ENCODE measurements around the gene HNRNPD. TPM values are rescaled to one million over a fixed set of nuclear protein-coding genes. Genes with fewer than 3 reads are reported as not detected.
A peak's percentile ranks its signal among the peaks of the same experiment; 100 is the strongest.

HNRNPD gene
- polyA plus RNA-seq, 3 donors, result 97.6 to 174 (median 149) TPM

- H3K4me1 Mint-ChIP-seq, result peaks cover 39% of the 10 kb centered on the region
- H3K27me3 Mint-ChIP-seq (ENCODE audit: low read depth in 3 of 3), result no peaks in the 10 kb centered on the region
- H3K79me2 ChIP-seq (ENCODE audit: insufficient read depth, low read length), result peaks cover 99% of the 10 kb centered on the region
- WGBS (ENCODE audit: insufficient coverage), result 83% methylated on average over 1 of the region's 5 CpGs
- H3K9me3 Mint-ChIP-seq, result no peaks in the 10 kb centered on the region
- no peak overlapping the region for H3K4me3 Mint-ChIP-seq
- no peak overlapping the region for H3K4me2 ChIP-seq (replicated peaks; ENCODE audit: extremely low read depth, low read length, poor library complexity, severe bottlenecking)
- H3K4me1 ChIP-seq (ENCODE audit: control insufficient read depth in 1 of 2, insufficient read depth in 2 of 2, low read length in 2 of 2), result peaks cover 25 to 36% of the 10 kb centered on the region in 2 donors
- H2AFZ ChIP-seq (ENCODE audit: insufficient read depth, low read depth, low read length, poor library complexity, severe bottlenecking), result no peak overlapping the region
- no peaks in the 10 kb centered on the region for H3K9me3 ChIP-seq (replicated peaks in 1 of 2; ENCODE audit: control insufficient read depth in 1 of 2, insufficient read depth in 1 of 2, low read length in 2 of 2)
- H3K27ac ChIP-seq (ENCODE audit: low read depth in 1 of 2, low read length in 2 of 2), result peak overlapping the region in 1 of 2 donors; percentile 60
- no peak overlapping the region for H3K4me3 ChIP-seq (replicated peaks in 1 of 3; ENCODE audit: low read depth in 2 of 3, low read length in 3 of 3)
- no peak overlapping the region for H3K9ac ChIP-seq (ENCODE audit: insufficient read depth, low read length, poor library complexity, severe bottlenecking)
- TF ChIP-seq, protein P1, sequence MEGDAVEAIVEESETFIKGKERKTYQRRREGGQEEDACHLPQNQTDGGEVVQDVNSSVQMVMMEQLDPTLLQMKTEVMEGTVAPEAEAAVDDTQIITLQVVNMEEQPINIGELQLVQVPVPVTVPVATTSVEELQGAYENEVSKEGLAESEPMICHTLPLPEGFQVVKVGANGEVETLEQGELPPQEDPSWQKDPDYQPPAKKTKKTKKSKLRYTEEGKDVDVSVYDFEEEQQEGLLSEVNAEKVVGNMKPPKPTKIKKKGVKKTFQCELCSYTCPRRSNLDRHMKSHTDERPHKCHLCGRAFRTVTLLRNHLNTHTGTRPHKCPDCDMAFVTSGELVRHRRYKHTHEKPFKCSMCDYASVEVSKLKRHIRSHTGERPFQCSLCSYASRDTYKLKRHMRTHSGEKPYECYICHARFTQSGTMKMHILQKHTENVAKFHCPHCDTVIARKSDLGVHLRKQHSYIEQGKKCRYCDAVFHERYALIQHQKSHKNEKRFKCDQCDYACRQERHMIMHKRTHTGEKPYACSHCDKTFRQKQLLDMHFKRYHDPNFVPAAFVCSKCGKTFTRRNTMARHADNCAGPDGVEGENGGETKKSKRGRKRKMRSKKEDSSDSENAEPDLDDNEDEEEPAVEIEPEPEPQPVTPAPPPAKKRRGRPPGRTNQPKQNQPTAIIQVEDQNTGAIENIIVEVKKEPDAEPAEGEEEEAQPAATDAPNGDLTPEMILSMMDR (IDR thresholded peaks at IDR 0.05), result no peak
- intact Hi-C loops (cut with micrococcal nuclease), result loop anchor here in 1 of 2 donors (10.0 kb wide), 1 partner anchor 73 kb away; no protein-coding TSS in a partner anchor
- peaks cover 56 to 59% of the 10 kb centered on the region in 2 donors for H3K36me3 ChIP-seq (replicated peaks in 1 of 2; ENCODE audit: control insufficient read depth in 1 of 2, insufficient read depth in 2 of 2, low read length in 2 of 2)
- H3K36me3 Mint-ChIP-seq, result peaks cover 51 to 57% of the 10 kb centered on the region in 2 donors
- peaks cover 98% of the 10 kb centered on the region for H4K20me1 ChIP-seq (ENCODE audit: insufficient read depth, low read length)
- H3K27ac Mint-ChIP-seq, result peak overlapping the region in 3 of 7 donors; percentile 12 to 69 (median 48)
- H3K27me3 ChIP-seq (ENCODE audit: control insufficient read depth in 2 of 2, insufficient read depth in 2 of 2, low read length in 2 of 2), result no peaks in the 10 kb centered on the region
- no peak for DNase-seq
These were observed 16.2 kb downstream of the HNRNPD start for GRCh38 chr4:82357640-82358039.

DNA sequence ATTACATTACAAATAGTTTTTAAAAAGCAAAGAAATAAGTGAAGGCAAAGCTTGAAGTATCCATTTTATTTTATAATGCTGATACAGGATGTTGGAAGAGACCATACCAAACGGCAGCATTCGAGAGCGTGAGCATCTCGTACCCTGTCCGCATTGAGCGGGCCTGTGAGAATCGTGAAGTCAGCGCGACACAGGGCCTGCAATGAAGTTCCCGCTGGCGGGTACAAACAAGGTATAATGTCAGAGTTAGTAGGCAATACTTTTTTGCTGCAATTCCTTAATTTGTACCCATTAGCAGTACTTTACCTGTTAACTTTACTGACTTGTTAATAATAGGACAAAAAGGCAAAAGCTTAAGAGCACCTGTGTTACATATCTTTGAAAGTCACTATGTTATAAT, 19.0 kb downstream of the HNRNPD start:
- Histone ChIP-seq H3K79me2 (ENCODE audit: insufficient read depth, low read length) (peaks cover 91% of the 10 kb centered on the region), H3K9me3 (replicated peaks in 1 of 2; ENCODE audit: control insufficient read depth in 1 of 2, insufficient read depth in 1 of 2, low read length in 2 of 2) (no peaks in the 10 kb centered on the region), H3K4me1 (ENCODE audit: control insufficient read depth in 1 of 2, insufficient read depth in 2 of 2, low read length in 2 of 2) (peaks cover 13 to 17% of the 10 kb centered on the region in 2 donors), H2AFZ (ENCODE audit: insufficient read depth, low read depth, low read length, poor library complexity, severe bottlenecking) (no peak overlapping the region), H3K27ac (ENCODE audit: low read depth in 1 of 2, low read length in 2 of 2) (no peak overlapping the region), H3K36me3 (replicated peaks in 1 of 2; ENCODE audit: control insufficient read depth in 1 of 2, insufficient read depth in 2 of 2, low read length in 2 of 2) (peaks cover 68 to 87% of the 10 kb centered on the region in 2 donors), H4K20me1 (ENCODE audit: insufficient read depth, low read length) (peaks cover 98% of the 10 kb centered on the region), H3K9ac (ENCODE audit: insufficient read depth, low read length, poor library complexity, severe bottlenecking) (no peak overlapping the region), H3K4me2 (replicated peaks; ENCODE audit: extremely low read depth, low read length, poor library complexity, severe bottlenecking) (no peak overlapping the region), H3K4me3 (replicated peaks in 1 of 3; ENCODE audit: low read depth in 2 of 3, low read length in 3 of 3) (no peak overlapping the region), H3K27me3 (ENCODE audit: control insufficient read depth in 2 of 2, insufficient read depth in 2 of 2, low read length in 2 of 2) (no peaks in the 10 kb centered on the region)
- H3K27me3 Mint-ChIP-seq (ENCODE audit: low read depth in 3 of 3), result no peaks in the 10 kb centered on the region
- H3K36me3 Mint-ChIP-seq, result peaks cover 65 to 82% of the 10 kb centered on the region in 2 donors
- no peaks in the 10 kb centered on the region for H3K9me3 Mint-ChIP-seq
- no peak for DNase-seq
- peaks cover 21% of the 10 kb centered on the region for H3K4me1 Mint-ChIP-seq
- intact Hi-C loops (cut with micrococcal nuclease), result loop anchor here in 1 of 2 donors (10.0 kb wide), 1 partner anchor 70 kb away; no protein-coding TSS in a partner anchor
- TF ChIP-seq, protein P1 (IDR thresholded peaks at IDR 0.05), result no peak
- H3K27ac Mint-ChIP-seq, result no peak overlapping the region
- H3K4me3 Mint-ChIP-seq, result no peak overlapping the region
- WGBS (ENCODE audit: insufficient coverage), result 83% methylated on average over 2 of the region's 11 CpGs

Data from CD14-positive monocyte (primary cell).